GM23338 (cell line): Measurements from ENCODE around the gene NRL. TPM values are rescaled to one million over a fixed set of nuclear protein-coding genes. Genes with fewer than 3 reads are reported as not detected.

Source experiments
- EZH2 ChIP-seq: fragments of 200-600 bp; sonication (generic); IDR thresholded peaks from one replicate; pipeline ENCODE4 v1.8.0; 2017; ENCODE audit warnings: antibody characterized with exemption, mild to moderate bottlenecking, low read depth; ENCODE audit not compliant: unreplicated experiment
- JUNB ChIP-seq: IDR thresholded peaks from one replicate; pipeline ENCODE4 v1.6.1; 2016; ENCODE audit warnings: antibody characterized with exemption; ENCODE audit not compliant: unreplicated experiment
- POLR2AphosphoS5 ChIP-seq: IDR thresholded peaks from 2 replicates; pipeline ENCODE4 v1.6.1; 2016; ENCODE audit warnings: antibody characterized with exemption, low read depth
- ZNF114 ChIP-seq: fragments of 250-450 bp; sonication (Bioruptor Pico); IDR thresholded peaks from 2 replicates; pipeline ENCODE4 v1.5.0; 2020; ENCODE audit warnings: mild to moderate bottlenecking, moderate library complexity
- ZNF331 ChIP-seq: fragments of 250-450 bp; sonication (Bioruptor Pico); IDR thresholded peaks from 2 replicates; pipeline ENCODE4 v1.5.0; 2020; ENCODE audit warnings: low read depth, mild to moderate bottlenecking, moderate library complexity
- polyA plus RNA-seq: library from polyadenylated mRNA; unstranded; fragments of >200 nt; fragmentation: Nextera tagmentation; extraction: Ambion mirVana; gene quantifications from 2 replicates; pipeline ENCODE4 v1.2.1, GENCODE V29; 2016
- total RNA-seq: library from RNA; depleted of rRNA; stranded (reverse); fragments of >200 nt; shearing (Covaris generic); gene quantifications from 2 replicates; pipeline ENCODE4 v1.2.3, GENCODE V29; 2014
- TF ChIP-seq, protein P1 (sequence below): fragments of 250-450 bp; sonication (Bioruptor Pico); IDR thresholded peaks from 2 replicates; pipeline ENCODE4 v1.5.0; 2020; ENCODE audit warnings: mild to moderate bottlenecking, moderate library complexity
- TF ChIP-seq, protein P2 (sequence below), 2 experiments: fragments of 200-600 bp in 1 of 2; sonication (generic) in 1 of 2; conservative IDR thresholded peaks; 2 replicates each; pipeline versions ENCODE4 v1.5.1 to v1.6.1; 2016 to 2017; ENCODE audit warnings: antibody characterized with exemption in 2 of 2, low read depth in 2 of 2, mild to moderate bottlenecking in 2 of 2, moderate library complexity in 1 of 2
- TF ChIP-seq, protein P3 (sequence below): IDR thresholded peaks from 2 replicates; pipeline ENCODE4 v1.6.1; 2016; ENCODE audit warnings: antibody characterized with exemption

Gene NRL
- total and polyA plus RNA-seq, 2 experiments from 2014 or later, result 1.8 to 2.2 TPM

DNA sequence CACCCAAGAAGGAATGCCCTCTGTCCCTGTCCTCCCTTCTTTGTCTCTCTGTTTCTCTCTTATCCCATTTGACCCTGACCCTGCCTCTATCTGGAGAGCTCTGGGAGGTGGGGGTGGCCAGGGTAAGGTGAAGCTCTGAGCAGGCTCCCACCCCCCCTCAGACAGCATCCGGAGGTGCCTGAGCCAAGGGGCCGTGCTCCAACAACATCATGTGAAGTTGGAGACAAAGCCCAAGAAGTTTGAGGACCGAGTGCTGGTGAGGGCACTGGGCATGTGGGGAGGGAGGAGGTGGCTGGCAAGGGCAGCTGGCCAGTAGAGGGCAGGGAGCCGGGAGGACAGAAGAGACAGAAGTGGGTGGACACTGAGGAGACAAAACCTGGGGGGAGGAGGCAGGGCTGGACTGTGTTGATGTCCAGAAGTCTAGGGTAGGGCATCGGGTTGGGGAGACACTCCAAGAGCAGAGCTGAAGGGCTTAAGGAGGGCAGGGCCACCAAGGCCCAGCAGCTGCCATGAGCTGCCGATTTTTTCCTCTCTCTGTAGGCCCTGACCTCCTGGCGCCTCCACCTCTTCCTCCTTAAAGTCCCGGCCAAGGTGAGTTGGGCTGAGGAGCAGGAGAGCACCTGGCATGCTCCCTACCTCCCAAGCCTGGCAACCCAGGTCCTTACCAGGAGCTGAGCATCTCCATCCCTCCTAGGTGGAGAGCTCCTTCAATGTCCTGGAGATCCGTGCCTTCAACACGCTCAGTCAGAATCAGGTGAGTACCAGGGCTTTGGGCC is 61.0 kb downstream of the NRL start (continued):
- TF ChIP-seq, protein P1, sequence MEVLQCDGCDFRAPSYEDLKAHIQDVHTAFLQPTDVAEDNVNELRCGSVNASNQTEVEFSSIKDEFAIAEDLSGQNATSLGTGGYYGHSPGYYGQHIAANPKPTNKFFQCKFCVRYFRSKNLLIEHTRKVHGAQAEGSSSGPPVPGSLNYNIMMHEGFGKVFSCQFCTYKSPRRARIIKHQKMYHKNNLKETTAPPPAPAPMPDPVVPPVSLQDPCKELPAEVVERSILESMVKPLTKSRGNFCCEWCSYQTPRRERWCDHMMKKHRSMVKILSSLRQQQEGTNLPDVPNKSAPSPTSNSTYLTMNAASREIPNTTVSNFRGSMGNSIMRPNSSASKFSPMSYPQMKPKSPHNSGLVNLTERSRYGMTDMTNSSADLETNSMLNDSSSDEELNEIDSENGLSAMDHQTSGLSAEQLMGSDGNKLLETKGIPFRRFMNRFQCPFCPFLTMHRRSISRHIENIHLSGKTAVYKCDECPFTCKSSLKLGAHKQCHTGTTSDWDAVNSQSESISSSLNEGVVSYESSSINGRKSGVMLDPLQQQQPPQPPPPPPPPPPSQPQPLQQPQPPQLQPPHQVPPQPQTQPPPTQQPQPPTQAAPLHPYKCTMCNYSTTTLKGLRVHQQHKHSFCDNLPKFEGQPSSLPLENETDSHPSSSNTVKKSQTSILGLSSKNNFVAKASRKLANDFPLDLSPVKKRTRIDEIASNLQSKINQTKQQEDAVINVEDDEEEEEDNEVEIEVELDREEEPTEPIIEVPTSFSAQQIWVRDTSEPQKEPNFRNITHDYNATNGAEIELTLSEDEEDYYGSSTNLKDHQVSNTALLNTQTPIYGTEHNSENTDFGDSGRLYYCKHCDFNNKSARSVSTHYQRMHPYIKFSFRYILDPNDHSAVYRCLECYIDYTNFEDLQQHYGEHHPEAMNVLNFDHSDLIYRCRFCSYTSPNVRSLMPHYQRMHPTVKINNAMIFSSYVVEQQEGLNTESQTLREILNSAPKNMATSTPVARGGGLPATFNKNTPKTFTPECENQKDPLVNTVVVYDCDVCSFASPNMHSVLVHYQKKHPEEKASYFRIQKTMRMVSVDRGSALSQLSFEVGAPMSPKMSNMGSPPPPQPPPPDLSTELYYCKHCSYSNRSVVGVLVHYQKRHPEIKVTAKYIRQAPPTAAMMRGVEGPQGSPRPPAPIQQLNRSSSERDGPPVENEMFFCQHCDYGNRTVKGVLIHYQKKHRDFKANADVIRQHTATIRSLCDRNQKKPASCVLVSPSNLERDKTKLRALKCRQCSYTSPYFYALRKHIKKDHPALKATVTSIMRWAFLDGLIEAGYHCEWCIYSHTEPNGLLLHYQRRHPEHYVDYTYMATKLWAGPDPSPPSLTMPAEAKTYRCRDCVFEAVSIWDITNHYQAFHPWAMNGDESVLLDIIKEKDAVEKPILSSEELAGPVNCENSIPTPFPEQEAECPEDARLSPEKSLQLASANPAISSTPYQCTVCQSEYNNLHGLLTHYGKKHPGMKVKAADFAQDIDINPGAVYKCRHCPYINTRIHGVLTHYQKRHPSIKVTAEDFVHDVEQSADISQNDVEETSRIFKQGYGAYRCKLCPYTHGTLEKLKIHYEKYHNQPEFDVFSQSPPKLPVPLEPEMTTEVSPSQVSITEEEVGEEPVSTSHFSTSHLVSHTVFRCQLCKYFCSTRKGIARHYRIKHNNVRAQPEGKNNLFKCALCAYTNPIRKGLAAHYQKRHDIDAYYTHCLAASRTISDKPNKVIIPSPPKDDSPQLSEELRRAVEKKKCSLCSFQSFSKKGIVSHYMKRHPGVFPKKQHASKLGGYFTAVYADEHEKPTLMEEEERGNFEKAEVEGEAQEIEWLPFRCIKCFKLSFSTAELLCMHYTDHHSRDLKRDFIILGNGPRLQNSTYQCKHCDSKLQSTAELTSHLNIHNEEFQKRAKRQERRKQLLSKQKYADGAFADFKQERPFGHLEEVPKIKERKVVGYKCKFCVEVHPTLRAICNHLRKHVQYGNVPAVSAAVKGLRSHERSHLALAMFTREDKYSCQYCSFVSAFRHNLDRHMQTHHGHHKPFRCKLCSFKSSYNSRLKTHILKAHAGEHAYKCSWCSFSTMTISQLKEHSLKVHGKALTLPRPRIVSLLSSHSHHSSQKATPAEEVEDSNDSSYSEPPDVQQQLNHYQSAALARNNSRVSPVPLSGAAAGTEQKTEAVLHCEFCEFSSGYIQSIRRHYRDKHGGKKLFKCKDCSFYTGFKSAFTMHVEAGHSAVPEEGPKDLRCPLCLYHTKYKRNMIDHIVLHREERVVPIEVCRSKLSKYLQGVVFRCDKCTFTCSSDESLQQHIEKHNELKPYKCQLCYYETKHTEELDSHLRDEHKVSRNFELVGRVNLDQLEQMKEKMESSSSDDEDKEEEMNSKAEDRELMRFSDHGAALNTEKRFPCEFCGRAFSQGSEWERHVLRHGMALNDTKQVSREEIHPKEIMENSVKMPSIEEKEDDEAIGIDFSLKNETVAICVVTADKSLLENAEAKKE (CRISPR knock-in tag), result no peak
- TF ChIP-seq ZNF114 (CRISPR knock-in tag) (no peak), EZH2 (no peak), JUNB (no peak), POLR2AphosphoS5 (no peak), ZNF331 (CRISPR knock-in tag) (no peak)
- TF ChIP-seq, protein P2, sequence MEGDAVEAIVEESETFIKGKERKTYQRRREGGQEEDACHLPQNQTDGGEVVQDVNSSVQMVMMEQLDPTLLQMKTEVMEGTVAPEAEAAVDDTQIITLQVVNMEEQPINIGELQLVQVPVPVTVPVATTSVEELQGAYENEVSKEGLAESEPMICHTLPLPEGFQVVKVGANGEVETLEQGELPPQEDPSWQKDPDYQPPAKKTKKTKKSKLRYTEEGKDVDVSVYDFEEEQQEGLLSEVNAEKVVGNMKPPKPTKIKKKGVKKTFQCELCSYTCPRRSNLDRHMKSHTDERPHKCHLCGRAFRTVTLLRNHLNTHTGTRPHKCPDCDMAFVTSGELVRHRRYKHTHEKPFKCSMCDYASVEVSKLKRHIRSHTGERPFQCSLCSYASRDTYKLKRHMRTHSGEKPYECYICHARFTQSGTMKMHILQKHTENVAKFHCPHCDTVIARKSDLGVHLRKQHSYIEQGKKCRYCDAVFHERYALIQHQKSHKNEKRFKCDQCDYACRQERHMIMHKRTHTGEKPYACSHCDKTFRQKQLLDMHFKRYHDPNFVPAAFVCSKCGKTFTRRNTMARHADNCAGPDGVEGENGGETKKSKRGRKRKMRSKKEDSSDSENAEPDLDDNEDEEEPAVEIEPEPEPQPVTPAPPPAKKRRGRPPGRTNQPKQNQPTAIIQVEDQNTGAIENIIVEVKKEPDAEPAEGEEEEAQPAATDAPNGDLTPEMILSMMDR (conservative IDR thresholded peaks at IDR 0.05; ENCODE audit: low read depth in 2 of 2), result no peak
- TF ChIP-seq, protein P3, sequence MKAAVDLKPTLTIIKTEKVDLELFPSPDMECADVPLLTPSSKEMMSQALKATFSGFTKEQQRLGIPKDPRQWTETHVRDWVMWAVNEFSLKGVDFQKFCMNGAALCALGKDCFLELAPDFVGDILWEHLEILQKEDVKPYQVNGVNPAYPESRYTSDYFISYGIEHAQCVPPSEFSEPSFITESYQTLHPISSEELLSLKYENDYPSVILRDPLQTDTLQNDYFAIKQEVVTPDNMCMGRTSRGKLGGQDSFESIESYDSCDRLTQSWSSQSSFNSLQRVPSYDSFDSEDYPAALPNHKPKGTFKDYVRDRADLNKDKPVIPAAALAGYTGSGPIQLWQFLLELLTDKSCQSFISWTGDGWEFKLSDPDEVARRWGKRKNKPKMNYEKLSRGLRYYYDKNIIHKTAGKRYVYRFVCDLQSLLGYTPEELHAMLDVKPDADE, result no peak
